ENCODE results near the gene AVPI1. TPM values are rescaled to one million over a fixed set of nuclear protein-coding genes. Genes with fewer than 3 reads are reported as not detected.

The AVPI1 gene, protein sequence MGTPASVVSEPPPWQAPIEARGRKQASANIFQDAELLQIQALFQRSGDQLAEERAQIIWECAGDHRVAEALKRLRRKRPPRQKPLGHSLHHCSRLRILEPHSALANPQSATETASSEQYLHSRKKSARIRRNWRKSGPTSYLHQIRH
- polyA plus RNA-seq (ENCODE audit: insufficient read length in 4 of 4): 1 to 10 TPM; 4.1 to 5.9 (median 5.1) TPM

DNA sequence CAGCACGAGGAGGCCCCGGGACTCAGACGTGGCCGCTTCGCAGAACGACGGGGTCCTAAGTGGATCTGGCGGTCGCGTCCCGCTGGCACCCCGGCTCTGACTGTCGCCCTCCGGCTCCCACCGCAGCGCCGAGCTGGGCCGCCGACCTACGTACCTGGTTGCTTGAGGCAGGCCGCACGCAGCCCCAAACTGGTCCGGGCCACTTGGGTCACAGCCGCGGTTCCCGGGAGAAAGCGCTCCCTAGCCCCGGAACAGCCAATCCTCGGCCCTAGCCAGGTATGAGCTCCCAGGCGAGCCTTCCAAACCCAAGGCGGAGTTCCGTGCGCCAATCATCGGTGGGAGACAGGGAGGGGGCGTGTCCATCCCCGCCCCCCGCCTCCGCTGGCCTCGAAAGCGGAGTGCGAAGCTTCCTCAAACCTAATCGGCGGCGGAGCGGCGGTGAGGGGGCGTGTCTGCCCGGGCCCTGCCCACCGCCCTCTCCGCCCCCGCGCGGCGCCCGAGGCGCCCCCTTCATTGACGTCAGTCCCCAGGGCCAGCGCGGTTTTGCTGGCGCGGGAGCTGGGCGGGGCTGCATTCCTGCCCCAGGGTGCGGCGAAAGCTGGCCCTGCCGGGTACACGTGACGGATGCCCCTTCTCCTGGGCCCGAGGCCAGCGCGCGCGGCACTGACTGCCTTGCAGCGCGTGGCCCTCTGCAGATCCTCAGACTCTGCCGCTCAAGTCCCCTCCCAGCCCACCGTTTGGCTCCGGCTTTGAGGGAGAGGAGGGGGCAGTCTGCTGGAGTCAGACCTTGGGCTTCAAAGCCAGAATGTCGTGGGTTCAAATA, at the start of gene AVPI1:
Gene AVPI1, minus strand, starts transcription at position 280 of the 823 bp plus-strand sequence. CDS start 7,336 bp downstream, outside the sequence.
- peak; percentile 91 to 96 (median 92) for DNase-seq (ENCODE audit: low read depth in 4 of 4, low spot score in 3 of 4)

DNA sequence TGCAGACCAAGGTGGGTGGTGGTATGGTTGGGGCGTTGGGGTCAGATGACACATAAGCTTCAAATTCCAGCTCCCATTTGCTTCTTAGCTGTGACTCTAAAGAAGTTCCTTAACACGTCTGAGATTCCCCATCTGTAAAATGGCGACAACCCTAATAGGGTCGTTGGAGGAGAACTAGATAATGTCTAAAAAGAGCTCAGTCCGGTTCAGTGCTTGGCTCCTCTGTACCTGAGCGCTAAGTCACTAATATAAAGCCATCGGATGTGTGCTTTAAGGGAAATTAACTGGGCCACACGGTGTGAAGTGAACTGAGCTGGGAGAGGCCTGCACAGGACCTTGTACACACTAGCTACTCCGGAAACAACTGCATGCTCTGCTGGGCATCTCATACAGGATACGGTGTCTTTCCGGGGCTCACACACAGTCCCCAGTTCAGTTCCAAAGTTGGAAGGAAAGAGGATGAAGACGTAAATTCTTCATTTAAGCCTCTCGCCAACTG, 49.4 kb upstream of the AVPI1 start:
- DNase-seq (ENCODE audit: low read depth in 4 of 4, low spot score in 3 of 4): no peak

DNA sequence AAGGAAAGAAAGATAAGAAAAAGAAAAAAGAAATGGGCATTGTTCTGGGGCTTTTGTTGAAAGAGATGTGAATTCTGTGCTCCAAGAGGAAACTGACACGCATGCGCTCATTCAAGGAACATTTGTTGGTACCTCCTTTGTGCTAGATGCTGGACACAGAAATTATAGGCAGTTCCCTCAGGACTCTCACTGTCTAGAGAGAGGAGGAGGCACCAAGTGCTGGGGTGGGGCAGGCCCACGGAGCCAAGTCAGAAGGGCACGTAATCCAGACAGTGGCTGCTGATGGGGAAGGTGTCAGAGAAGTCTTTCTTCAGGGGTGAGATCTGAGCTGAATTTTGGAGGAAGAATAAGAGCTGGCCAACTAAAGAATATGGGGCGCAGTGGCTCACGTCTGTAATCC, 47.0 kb upstream of the AVPI1 start:
- DNase-seq (ENCODE audit: low read depth in 4 of 4, low spot score in 3 of 4): no peak

DNA sequence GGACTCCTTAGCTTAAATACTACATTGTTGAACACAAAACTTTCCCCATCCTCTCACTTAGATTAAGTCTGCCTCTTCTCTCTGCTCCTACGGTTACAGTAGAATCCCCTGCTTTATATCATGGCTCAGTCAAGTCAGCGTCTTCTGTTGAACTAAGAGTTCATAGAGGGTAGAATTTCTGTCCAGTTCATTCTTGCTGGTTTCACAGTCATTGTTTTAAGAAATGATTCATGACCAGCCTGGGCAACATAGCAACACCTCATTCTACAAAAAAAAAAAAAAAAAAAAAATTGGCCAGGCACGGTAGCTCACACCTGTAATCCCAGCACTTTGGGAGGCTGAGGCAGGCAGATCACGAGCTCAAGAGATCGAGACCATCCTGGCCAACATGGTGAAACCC, 46.2 kb upstream of the AVPI1 start:
- no peak for DNase-seq (ENCODE audit: low read depth in 4 of 4, low spot score in 3 of 4)

DNA sequence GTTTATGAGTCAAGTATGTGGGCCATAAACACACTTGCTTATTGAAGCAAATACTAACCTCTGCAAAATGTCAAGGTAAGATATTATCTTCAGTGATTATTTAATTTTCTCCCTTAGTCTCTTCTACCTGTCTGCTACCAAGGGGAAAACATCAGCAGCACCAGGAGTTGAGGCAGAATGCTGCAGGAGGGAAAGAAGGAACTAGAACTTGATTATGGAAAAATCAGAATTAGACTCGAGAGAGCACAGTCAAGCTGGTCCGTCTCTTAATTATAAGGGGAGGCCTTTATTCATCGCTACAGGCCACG, 45.0 kb upstream of the AVPI1 start:
- no peak for DNase-seq (ENCODE audit: low read depth in 4 of 4, low spot score in 3 of 4)

DNA sequence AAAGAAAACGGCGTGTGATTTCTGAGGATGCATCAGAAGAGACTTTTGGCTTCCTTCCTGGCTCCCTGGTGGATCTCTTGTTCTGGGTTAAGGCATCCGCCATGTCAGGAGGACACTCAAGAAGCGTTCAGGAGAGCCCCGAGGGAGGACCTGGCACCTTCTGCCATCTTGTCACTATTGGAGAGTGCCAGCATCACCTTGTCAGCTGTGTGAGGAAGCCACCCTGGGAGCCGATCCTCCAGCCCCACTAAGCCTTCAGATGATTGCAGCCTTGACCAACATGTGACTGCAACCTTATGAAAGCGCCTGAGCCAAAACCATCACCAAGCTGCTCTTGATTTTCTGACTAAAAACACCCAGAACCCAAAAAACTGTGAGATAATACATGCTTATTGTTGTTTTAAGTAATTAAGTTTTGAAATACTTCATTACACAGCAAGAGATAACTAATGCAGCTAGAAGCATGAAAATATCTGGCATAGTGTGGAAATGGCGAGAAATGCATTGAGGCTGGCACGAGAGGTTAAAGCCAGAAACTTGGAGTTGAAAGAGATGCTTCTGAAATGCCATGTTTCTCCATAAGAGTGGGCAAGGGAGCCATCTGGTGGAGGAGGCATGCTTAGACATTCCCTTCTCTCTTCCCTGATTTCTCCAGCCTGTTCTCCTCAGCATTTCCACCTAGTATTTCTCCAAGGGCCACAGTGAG, 44.5 kb upstream of the AVPI1 start:
- peak in 2 of 4 donors; percentile 39 to 52 for DNase-seq (ENCODE audit: low read depth in 4 of 4, low spot score in 3 of 4)

DNA sequence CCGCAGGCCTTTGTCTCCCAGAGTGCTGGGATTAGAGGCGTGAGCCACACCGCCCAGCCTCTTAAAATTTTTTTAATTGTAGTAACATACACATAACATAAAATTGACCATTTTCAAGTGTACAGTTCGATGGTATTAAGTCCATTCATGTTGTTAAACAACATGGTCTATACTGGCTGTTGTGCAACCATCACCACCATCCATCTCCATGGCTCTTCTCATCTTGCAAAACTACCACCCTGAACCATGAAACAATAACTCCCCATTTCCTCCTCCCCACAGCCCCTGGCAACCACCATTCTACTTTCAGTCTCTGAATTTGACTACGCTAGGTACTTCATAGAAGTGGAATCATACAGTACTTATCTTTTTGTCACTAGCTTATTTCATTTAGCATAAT, 42.0 kb upstream of the AVPI1 start:
- DNase-seq (ENCODE audit: low read depth in 4 of 4, low spot score in 3 of 4): no peak

DNA sequence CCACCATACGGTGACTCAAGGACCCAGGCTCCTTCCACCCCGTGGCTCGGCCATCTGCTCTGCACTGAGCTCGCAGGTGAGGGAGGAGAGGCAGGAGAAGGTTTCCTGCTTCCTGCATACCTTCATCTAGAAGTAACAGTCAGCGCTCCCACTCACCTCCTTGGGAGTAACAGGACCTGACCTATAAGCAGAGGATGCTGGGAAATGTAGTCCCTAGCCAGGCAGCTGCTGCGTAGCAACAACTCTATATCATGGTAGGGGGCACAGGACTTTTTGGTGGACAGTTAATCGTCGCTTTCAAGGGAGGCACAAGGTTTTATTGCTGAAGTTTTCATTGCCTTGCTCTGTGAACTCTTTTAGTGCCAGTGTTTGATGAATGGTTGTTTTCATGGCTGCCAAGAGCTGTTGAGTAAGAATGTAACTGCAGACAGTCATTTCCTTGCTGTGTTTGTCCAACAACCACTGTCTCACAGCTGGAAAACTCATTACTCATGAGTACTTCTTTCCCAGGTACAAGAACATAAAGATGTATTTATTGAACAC, 39.7 kb upstream of the AVPI1 start:
- peak in 2 of 4 donors; percentile 26 to 59 for DNase-seq (ENCODE audit: low read depth in 4 of 4, low spot score in 3 of 4)

DNA sequence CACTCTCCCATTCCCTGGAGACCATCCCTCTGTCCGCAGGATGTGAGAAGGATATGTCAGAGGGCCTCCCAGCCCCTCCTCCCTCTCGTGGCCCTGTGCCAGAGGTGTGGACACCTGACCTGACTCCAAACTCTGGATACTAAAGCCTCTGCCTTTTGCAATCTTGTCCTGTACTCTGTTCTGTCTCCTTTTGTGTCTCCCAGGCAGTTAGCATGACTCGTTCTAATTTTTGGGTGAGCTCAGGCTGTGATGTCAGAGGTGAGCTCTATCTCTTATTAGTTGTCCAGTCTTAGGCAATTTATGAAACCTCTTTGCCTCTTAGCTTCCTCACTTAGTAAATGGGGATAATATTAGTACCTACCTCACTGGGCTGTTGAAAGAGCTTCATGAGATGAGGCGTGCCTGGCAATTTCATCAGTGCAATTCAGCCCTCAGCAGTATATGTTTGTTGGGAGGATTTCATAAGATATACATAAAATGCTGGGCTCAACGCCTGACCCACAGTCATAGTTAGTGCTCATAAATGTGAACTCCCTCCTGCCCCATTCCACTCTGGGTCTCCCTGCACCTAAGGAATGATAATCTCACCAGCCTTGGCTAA, 37.4 kb upstream of the AVPI1 start:
- no peak for DNase-seq (ENCODE audit: low read depth in 4 of 4, low spot score in 3 of 4)

DNA sequence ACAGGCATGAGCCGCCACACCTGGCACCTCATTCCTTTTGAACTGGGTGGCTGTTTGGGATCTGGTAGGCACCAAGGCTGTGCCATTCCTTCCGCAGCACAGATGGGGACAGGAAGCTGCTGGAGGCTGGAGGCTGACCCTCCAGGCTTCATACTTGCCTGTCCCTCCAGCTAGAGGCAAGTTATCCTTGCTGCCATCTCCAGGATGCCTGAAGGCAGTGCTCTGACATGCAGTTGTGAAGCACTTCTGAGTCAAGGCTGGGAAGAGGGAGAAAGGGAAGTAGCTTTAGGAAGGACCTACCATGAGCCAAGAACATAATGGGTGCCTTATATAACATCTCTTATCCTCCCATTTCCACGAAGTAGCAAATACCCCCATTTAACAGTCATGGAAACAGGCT, 36.0 kb upstream of the AVPI1 start:
- no peak for DNase-seq (ENCODE audit: low read depth in 4 of 4, low spot score in 3 of 4)

DNA sequence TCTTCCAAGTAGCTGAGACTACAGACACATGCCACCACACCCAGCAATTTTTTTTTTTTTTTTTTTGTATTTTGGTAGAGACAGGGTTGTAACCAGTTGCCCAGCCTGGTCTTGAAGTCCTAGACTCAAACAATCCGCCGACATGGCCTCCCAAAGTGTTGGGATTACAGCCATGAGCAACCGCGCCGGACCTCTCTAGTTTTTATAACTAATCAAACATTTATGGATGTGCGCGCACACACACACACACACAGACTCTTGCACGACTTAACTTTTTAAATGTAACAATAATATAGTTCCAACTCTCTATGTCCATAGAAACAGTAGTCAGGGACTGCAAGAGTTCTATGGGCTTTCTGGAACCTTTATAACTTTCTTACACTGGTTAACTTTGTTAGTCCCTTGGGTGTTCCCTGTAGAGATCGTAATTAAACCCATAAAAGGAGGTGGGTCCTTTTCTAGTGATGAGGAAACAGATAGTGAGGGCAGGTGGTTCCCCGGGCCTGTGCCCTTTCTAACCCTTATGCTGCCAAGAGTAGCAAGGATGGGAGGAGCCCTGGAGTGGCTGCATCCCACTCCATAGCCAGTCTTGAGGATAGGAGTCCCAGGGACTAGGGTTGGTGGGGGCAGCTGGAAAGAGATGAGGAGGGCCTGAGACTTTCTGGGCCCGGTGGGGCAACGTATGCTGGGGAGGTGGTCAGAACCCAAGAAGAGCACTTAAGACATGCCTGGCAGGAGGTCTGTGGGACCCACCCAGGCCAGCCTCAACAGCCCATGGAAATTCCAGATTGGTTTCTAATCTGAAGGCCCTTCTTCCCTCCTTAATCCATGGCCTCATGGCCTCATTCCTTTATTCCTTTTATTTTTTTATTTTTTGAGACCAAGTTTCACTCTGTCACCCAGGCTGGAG, 35.1 kb upstream of the AVPI1 start:
- no peak for DNase-seq (ENCODE audit: low read depth in 4 of 4, low spot score in 3 of 4)

DNA sequence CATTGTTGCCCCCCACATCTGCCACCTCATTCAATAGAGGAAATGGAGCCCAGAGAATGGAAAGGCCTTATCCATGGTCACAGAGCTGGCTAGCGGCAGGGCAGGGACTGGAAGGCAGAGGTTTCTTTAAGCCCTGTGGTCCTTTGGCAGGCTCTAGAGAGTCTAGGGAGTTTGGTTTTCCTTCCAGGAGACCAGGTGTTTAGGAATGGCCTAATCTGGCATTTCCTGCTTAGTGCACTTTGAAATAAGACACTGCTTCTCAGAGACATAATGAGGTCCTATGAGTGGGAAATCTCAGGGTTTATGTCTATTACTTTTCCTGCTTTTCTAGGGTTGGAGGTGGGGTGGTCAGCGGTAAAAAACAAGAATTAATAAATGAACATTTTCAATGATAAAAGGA, 32.6 kb upstream of the AVPI1 start:
- DNase-seq (ENCODE audit: low read depth in 4 of 4, low spot score in 3 of 4): no peak

DNA sequence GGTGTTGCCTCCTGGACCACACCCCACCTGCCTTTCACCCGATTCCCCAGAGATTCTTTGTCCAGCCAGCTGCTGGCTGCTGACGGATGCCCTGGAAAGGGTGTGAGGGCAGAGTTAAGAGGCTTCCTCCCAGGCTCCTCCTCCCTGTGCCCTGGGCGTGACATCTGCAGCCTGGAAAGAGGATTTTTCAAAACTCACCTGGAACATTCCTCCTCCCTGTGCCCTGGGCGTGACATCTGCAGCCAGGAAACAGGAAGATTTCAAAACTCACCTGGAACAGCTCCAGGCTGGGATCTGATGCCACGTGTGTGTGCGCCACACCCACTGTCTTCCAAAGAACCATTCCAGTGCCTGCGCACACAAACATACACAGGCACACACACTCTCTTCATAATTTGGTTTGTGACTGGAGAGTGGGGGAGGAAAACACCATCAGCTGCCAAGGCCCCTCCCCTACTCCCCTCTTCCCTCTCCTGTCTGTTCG, 31.7 kb upstream of the AVPI1 start:
- DNase-seq (ENCODE audit: low read depth in 4 of 4, low spot score in 3 of 4): no peak

DNA sequence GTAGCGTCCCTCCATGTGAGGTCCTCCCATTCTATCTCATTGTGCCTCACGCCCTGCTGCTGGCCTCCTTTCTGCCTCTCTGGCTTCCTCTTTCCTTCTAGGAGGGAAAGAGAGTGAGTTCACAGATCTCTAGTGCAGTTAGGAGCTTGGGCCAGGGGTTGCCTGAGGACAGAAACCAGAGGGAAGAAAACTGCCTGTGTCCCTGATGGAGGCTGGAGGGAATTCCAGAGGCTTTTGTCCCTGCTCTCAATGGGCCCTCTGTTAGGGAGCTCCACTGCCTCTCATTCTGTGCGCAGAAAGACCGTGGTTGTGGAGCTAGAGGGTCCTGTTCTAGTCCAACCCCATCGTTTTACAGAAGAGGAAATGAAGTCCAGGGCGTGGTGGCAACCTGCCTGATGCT, 31.1 kb upstream of the AVPI1 start:
- no peak for DNase-seq (ENCODE audit: low read depth in 4 of 4, low spot score in 3 of 4)

DNA sequence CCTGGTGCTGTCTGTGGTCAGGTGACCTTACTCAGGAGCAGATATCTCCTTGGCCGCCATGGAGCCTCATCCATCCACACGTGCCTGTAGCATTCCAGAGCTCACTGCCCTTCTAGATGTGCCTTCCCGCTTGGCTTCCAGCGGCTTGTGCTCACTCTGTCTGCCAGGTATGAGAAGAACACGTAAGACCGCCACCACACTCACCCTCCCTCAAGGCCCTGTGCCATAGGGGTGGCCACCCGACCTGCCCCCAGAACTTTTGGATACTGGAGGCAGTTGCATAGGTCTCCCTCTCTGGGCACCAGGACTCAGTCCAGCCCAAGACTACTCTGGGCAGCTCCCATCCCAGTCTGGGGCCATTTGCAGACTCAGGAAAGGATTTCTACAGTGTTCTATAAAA, 30.6 kb upstream of the AVPI1 start:
- DNase-seq (ENCODE audit: low read depth in 4 of 4, low spot score in 3 of 4): no peak

DNA sequence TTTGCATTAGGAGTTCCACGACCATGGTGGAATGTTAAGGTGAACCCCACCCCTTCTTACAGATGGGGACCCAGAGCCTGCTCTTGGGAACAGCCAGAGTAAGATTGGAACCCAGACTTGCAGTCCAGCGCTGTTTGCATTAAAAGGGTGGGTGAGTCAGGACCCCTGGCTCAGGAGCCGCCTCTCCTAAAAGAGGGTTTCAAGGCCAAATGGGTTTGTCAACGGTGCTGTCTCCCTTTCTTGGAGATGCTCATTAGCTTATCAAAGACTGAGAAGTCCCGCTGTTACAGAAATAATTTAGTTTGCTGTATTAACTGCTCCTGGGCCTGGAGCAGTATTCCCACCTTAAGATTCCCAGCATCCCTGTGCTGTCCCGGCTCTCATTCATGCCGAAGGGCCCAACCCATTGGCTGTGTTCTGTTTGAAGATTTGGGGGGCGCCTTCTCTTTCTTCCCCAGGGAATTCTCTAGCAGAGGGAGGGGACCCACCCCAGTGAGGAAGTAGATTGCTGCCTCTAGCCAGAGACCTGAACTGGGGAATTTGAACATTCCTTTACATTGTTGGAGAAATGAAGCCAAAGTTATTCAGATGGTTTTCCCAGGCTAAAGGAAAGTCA, 28.3 kb upstream of the AVPI1 start:
- DNase-seq (ENCODE audit: low read depth in 4 of 4, low spot score in 3 of 4): no peak

DNA sequence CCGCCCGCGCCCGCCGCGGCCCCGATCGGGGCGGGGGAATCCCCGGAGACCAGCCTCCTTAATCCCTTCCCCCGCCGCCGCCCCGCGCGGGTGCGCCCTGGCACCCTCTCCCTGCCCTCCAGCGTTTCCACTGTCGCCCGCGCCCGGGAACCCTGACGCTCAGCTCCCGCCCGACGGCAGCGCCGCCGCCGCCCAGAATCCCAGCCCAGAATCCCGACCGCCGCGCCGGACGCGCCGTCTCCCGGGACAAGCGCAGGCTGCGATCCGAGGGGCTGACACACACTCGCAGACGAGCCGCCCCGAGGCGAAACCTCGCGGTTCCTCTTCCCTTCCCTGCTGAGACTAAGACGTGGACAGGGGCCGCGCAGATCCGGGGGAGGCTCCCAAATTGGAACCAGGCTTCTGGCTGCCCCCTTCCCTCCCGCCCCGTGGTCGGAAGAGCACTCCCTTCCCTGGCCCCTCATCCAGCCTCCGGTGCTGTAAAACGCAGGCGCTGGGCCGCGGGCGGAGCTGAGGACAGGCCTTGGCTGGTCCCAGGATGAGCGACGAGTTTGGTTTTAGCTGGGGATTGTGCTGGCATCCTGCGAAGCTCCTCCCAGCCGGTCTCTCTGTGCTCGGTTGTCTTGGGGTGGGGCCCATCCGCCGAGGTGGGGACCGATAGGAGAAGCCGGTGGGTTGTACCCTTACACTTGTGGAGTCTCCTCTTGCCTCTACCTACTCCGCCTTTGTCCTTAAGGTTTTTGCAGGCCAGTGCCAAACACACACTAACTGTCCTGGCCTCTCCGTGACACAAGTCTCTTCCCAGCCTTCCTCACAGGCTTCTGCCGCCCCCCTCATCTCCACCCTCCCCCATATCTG, 27.6 kb upstream of the AVPI1 start:
- peak in 2 of 4 donors; percentile 53 for DNase-seq (ENCODE audit: low read depth in 4 of 4, low spot score in 3 of 4)

DNA sequence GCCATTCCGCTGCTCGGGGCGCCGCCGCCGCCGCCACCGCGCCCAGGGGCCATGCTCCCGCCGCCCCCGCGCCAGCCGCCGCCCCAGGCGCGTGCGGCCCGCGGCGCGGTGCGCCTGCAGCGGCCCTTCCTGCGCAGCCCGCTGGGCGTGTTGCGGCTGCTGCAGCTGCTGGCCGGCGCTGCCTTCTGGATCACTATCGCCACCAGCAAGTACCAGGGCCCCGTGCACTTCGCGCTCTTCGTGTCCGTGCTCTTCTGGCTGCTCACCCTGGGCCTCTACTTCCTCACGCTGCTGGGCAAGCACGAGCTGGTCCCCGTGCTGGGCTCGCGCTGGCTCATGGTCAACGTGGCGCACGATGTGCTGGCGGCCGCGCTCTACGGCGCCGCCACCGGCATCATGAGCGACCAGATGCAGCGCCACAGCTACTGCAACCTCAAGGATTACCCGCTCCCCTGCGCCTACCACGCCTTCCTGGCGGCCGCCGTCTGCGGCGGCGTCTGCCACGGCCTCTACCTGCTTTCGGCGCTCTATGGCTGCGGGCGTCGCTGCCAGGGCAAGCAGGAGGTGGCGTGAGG, 26.9 kb upstream of the AVPI1 start:
- DNase-seq (ENCODE audit: low read depth in 4 of 4, low spot score in 3 of 4): peak in 3 of 4 donors; percentile 48 to 61 (median 60)
